Effector memory CD4-positive, alpha-beta T cell (primary cell): Measurements from ENCODE around the gene ZNF471.

Experiments
- DNase-seq, 3 donors: peaks; one replicate each; pipeline ENCODE4 v3.0.0-alpha.2; 2020
- H3K27ac ChIP-seq: 2 replicates; pipeline ENCODE4 v1.7.0; 2013; ENCODE audit warnings: mild to moderate bottlenecking, low read length, moderate library complexity; ENCODE audit not compliant: insufficient read depth, poor library complexity, severe bottlenecking
- H3K27me3 ChIP-seq: replicated peaks from 2 replicates; pipeline ENCODE4 v1.7.0; 2013; ENCODE audit warnings: mild to moderate bottlenecking, low read length; ENCODE audit not compliant: insufficient read depth, control insufficient read depth, poor library complexity, severe bottlenecking
- H3K36me3 ChIP-seq: 2 replicates; pipeline ENCODE4 v1.7.0; 2013; ENCODE audit warnings: mild to moderate bottlenecking, low read length, moderate library complexity; ENCODE audit not compliant: control insufficient read depth, insufficient read depth
- H3K4me1 ChIP-seq: 2 replicates; pipeline ENCODE4 v1.7.0; 2013; ENCODE audit warnings: low read length, mild to moderate bottlenecking; ENCODE audit not compliant: control insufficient read depth, insufficient read depth, poor library complexity, severe bottlenecking
- H3K4me3 ChIP-seq: 2 replicates; pipeline ENCODE4 v1.7.0; 2013; ENCODE audit warnings: low read length, low read depth, mild to moderate bottlenecking; ENCODE audit not compliant: insufficient read depth, poor library complexity, severe bottlenecking
- H3K9me3 ChIP-seq: 2 replicates; pipeline ENCODE4 v1.7.0; 2013; ENCODE audit warnings: mild to moderate bottlenecking, low read length, moderate library complexity; ENCODE audit not compliant: control insufficient read depth
- total RNA-seq, 3 donors: gene quantifications; one replicate each; lab custom pipeline; 2026; lab: John Stamatoyannopoulos, UW

Gene ZNF471
- total RNA-seq = 0.78 to 1.5 (median 0.86) reads per million in 3 donors

- H3K4me3 ChIP-seq = peak within 1 kb of the TSS; percentile 55
- H3K27ac ChIP-seq = peak within 1 kb of the TSS; percentile 72
- H3K4me1 ChIP-seq = no peaks in the 10 kb centered on the region
- DNase-seq = peak; percentile 63 to 69 (median 67)
- H3K9me3 ChIP-seq = peaks cover 9% of the 10 kb centered on the region
- no peaks in the 10 kb centered on the region for H3K36me3 ChIP-seq
- no peaks in the 10 kb centered on the region for H3K27me3 ChIP-seq
These were observed at the start of gene ZNF471 for GRCh38 chr19:56507446-56508289. TSS of gene ZNF471 (plus strand) at chr19:56507855. CDS start at chr19:56511572, 3,717 bp downstream.

GRCh38 chr19:56474308-56474707 lies 33.3 kb upstream of the ZNF471 start:
- Histone ChIP-seq H3K27me3 (no peaks in the 10 kb centered on the region), H3K4me1 (peaks cover 3% of the 10 kb centered on the region), H3K4me3 (no peak overlapping the region), H3K9me3 (peaks cover 22% of the 10 kb centered on the region), H3K27ac (no peak overlapping the region), H3K36me3 (no peaks in the 10 kb centered on the region)
- no peak for DNase-seq

- Histone ChIP-seq H3K36me3 (no peaks in the 10 kb centered on the region), H3K9me3 (peaks cover 26% of the 10 kb centered on the region), H3K4me3 (no peak overlapping the region), H3K27ac (no peak overlapping the region), H3K27me3 (no peaks in the 10 kb centered on the region), H3K4me1 (peaks cover 3% of the 10 kb centered on the region)
- DNase-seq = no peak
These were observed 31.6 kb upstream of the ZNF471 start for GRCh38 chr19:56476093-56476492.

GRCh38 chr19:56476651-56477428 lies 30.8 kb upstream of the ZNF471 start, which contains the start of gene ZNF667:
TSS of gene ZNF667 (minus strand) at chr19:56477345. CDS start at chr19:56462370, 14,975 bp downstream.
- Histone ChIP-seq H3K27me3 (no peaks in the 10 kb centered on the region), H3K4me1 (peaks cover 3% of the 10 kb centered on the region), H3K4me3 (peak within 1 kb of the TSS; percentile 20), H3K9me3 (peaks cover 26% of the 10 kb centered on the region), H3K36me3 (no peaks in the 10 kb centered on the region), H3K27ac (peak within 1 kb of the TSS; percentile 27)
- no peak for DNase-seq

GRCh38 chr19:56477429-56478338 lies 30.0 kb upstream of the ZNF471 start:
- Histone ChIP-seq H3K27ac (peak overlapping the region; percentile 27), H3K36me3 (no peaks in the 10 kb centered on the region)

GRCh38 chr19:56491399-56491798 lies 16.3 kb upstream of the ZNF471 start:
- no peak overlapping the region for H3K27ac ChIP-seq
- no peak for DNase-seq
- H3K36me3 ChIP-seq = no peaks in the 10 kb centered on the region
- peaks cover 5% of the 10 kb centered on the region for H3K9me3 ChIP-seq
- H3K27me3 ChIP-seq = no peaks in the 10 kb centered on the region
- no peak overlapping the region for H3K4me3 ChIP-seq
- no peaks in the 10 kb centered on the region for H3K4me1 ChIP-seq

More at GRCh38 chr19:56477429-56478338, 30.0 kb upstream of the ZNF471 start:
- Histone ChIP-seq H3K27me3 (no peaks in the 10 kb centered on the region), H3K4me3 (peak overlapping the region; percentile 20), H3K9me3 (peaks cover 26% of the 10 kb centered on the region), H3K4me1 (peaks cover 3% of the 10 kb centered on the region)
- no peak for DNase-seq

GRCh38 chr19:56504581-56504980 lies 3.1 kb upstream of the ZNF471 start:
- H3K4me1 ChIP-seq = no peaks in the 10 kb centered on the region
- no peaks in the 10 kb centered on the region for H3K27me3 ChIP-seq
- H3K36me3 ChIP-seq = no peaks in the 10 kb centered on the region
- peaks cover 5% of the 10 kb centered on the region for H3K9me3 ChIP-seq
- DNase-seq = no peak
- no peak overlapping the region for H3K27ac ChIP-seq
- no peak overlapping the region for H3K4me3 ChIP-seq

- H3K9me3 ChIP-seq = peaks cover 9% of the 10 kb centered on the region
These were observed 679 bp downstream of the ZNF471 start for GRCh38 chr19:56508290-56508778.

GRCh38 chr19:56525214-56525860 lies 17.7 kb downstream of the ZNF471 start:
- Histone ChIP-seq H3K4me1 (no peaks in the 10 kb centered on the region), H3K9me3 (peaks cover 59% of the 10 kb centered on the region), H3K36me3 (no peaks in the 10 kb centered on the region), H3K4me3 (no peak overlapping the region), H3K27ac (no peak overlapping the region), H3K27me3 (no peaks in the 10 kb centered on the region)
- DNase-seq = no peak

More at GRCh38 chr19:56508290-56508778, 679 bp downstream of the ZNF471 start:
- Histone ChIP-seq H3K27ac (peak overlapping the region; percentile 72), H3K4me1 (no peaks in the 10 kb centered on the region), H3K27me3 (no peaks in the 10 kb centered on the region), H3K4me3 (peak overlapping the region; percentile 55), H3K36me3 (no peaks in the 10 kb centered on the region)
- DNase-seq = no peak
